Neutrophil (primary cell): ENCODE results near the gene ANGPTL7.
"Not testable (repeated sequence)": the region's sequence is repeated elsewhere in the genome, so short reads cannot be mapped to it uniquely, and the experiment has no call there.

Experiments
- H3K27ac ChIP-seq: fragments of 200-600 bp; sonication (generic); 2 replicates; pipeline ENCODE4 v1.5.1; 2016; ENCODE audit warnings: mild to moderate bottlenecking, moderate library complexity
- H3K27me3 ChIP-seq: fragments of 200-600 bp; sonication (generic); 2 replicates; pipeline ENCODE4 v1.6.0; 2016; ENCODE audit warnings: mild to moderate bottlenecking
- H3K36me3 ChIP-seq: fragments of 200-600 bp; sonication (generic); 2 replicates; pipeline ENCODE4 v1.5.1; 2017
- H3K4me1 ChIP-seq, 2 experiments: fragments of 200-600 bp in 1 of 2; sonication (generic) in 1 of 2; 1 replicate in 1 of 2; 2 replicates in 1 of 2; pipeline versions ENCODE4 v1.5.1 to v1.6.1; 2013 to 2016; ENCODE audit warnings: low read depth in 1 of 2, low read length in 1 of 2, mild to moderate bottlenecking in 1 of 2, moderate library complexity in 1 of 2; ENCODE audit not compliant: control insufficient read depth in 1 of 2, insufficient read depth in 1 of 2
- H3K4me3 ChIP-seq, 2 experiments: fragments of 200-600 bp in 1 of 2; sonication (generic) in 1 of 2; 1 replicate in 1 of 2; 2 replicates in 1 of 2; pipeline ENCODE4 v1.5.1; 2013 to 2016; ENCODE audit warnings: low read depth in 1 of 2, low read length in 1 of 2, mild to moderate bottlenecking in 1 of 2, moderate library complexity in 1 of 2
- H3K9me3 ChIP-seq: fragments of 200-600 bp; sonication (generic); 2 replicates; pipeline ENCODE4 v1.5.1; 2016
- TF ChIP-seq, protein P1 (sequence below): fragments of 200-600 bp; sonication (generic); IDR thresholded peaks from 2 replicates; pipeline ENCODE4 v1.5.1; 2016; ENCODE audit warnings: antibody characterized with exemption

Gene ANGPTL7

DNA sequence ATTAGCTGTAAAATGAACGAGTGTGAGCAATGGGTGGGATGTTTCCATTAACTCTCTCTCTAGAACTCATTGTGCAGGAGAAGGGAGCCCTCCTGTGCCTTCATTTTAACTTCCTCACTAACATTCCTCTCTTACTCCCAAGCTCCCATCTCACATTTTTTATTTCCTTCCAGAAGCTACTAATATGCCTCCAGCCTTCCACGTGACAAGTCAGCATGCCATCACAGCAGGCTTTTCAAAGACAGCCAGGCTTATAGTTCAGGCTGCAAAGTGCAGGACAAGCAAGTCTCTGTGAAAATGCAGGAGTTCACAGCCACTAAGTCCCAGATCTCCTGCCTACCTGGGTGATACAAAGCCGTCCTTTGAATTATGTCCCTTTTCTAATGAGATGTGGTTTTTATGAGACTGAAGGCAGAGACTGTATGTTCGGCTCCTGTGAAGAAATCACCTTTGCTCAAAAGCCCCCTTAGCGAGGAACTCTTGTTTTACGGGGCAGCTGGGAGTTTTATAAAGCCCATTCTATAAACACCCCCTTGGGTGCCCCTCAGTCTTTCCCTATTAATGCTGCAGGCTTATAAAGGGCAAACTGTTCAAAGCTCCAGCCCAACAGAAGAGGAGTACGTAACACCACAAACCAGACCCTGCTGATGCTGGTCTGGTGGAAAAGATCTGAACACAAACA, 14.8 kb upstream of the ANGPTL7 start:
- no peaks in the 10 kb centered on the region for H3K4me1 ChIP-seq

DNA sequence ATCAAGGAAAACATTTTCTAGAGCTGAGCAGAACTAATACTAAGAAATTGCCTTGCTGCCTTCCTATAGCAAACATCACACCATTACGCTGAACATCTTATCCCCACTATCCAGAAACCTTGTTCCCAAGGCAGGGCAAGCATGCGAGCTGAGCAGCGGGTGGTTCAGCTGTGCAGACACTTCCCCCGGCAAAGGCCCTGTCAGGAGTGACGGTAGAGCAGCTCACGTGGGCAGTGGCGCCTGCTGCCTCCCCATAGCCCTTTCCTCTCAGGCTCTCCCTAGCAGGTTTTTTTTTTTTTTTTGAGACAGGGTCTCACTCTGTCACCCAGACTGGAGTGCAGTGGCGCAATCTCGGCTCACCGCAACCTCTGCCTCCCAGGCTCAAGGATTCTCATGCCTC, 13.7 kb upstream of the ANGPTL7 start:
- TF ChIP-seq, protein P1, sequence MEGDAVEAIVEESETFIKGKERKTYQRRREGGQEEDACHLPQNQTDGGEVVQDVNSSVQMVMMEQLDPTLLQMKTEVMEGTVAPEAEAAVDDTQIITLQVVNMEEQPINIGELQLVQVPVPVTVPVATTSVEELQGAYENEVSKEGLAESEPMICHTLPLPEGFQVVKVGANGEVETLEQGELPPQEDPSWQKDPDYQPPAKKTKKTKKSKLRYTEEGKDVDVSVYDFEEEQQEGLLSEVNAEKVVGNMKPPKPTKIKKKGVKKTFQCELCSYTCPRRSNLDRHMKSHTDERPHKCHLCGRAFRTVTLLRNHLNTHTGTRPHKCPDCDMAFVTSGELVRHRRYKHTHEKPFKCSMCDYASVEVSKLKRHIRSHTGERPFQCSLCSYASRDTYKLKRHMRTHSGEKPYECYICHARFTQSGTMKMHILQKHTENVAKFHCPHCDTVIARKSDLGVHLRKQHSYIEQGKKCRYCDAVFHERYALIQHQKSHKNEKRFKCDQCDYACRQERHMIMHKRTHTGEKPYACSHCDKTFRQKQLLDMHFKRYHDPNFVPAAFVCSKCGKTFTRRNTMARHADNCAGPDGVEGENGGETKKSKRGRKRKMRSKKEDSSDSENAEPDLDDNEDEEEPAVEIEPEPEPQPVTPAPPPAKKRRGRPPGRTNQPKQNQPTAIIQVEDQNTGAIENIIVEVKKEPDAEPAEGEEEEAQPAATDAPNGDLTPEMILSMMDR: no peak
- Histone ChIP-seq H3K27me3 (no peaks in the 10 kb centered on the region), H3K36me3 (peaks cover 33% of the 10 kb centered on the region), H3K4me3 (no peak overlapping the region), H3K9me3 (no peaks in the 10 kb centered on the region), H3K27ac (no peak overlapping the region), H3K4me1 (no peaks in the 10 kb centered on the region)

More for the DNA sequence above, 14.8 kb upstream of the ANGPTL7 start:
- no peaks in the 10 kb centered on the region for H3K9me3 ChIP-seq
- H3K4me3 ChIP-seq: no peak overlapping the region
- H3K27me3 ChIP-seq: no peaks in the 10 kb centered on the region
- peaks cover 22% of the 10 kb centered on the region for H3K36me3 ChIP-seq
- H3K27ac ChIP-seq: no peak overlapping the region
- TF ChIP-seq, protein P1: no peak

DNA sequence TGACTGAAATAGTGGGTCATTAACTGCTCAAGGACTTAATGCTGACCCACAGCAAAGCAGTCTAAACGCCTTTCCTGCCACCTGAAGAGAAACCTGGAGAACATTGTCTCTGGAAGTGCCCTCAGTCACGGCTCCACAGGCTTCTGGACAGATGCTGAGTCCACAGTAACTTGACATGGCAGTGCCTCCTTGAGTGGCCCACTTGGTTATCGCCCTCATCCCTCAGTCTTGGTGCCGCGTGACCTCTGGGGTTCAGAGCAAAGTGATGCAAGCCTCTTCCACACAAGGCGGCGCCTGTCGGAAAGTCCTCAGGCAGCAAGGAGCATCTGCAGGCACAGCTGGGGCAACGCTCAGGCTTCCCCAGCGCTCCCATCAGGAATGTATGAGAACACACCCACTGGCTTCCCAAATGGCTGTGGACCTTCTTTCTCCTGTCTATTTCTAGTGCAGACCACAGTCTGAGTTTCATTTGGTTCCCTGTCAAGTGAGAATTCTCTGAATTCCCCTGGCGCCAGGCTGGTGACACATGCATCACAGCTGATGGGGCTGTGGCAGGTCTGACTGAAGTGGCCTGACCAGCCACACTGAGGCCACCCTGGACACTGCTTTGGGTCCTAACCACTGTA, 13.0 kb upstream of the ANGPTL7 start:
- Histone ChIP-seq H3K9me3 (no peaks in the 10 kb centered on the region), H3K27me3 (no peaks in the 10 kb centered on the region), H3K27ac (no peak overlapping the region), H3K4me3 (no peak overlapping the region), H3K4me1 (no peaks in the 10 kb centered on the region), H3K36me3 (peaks cover 38% of the 10 kb centered on the region)
- TF ChIP-seq, protein P1: no peak

DNA sequence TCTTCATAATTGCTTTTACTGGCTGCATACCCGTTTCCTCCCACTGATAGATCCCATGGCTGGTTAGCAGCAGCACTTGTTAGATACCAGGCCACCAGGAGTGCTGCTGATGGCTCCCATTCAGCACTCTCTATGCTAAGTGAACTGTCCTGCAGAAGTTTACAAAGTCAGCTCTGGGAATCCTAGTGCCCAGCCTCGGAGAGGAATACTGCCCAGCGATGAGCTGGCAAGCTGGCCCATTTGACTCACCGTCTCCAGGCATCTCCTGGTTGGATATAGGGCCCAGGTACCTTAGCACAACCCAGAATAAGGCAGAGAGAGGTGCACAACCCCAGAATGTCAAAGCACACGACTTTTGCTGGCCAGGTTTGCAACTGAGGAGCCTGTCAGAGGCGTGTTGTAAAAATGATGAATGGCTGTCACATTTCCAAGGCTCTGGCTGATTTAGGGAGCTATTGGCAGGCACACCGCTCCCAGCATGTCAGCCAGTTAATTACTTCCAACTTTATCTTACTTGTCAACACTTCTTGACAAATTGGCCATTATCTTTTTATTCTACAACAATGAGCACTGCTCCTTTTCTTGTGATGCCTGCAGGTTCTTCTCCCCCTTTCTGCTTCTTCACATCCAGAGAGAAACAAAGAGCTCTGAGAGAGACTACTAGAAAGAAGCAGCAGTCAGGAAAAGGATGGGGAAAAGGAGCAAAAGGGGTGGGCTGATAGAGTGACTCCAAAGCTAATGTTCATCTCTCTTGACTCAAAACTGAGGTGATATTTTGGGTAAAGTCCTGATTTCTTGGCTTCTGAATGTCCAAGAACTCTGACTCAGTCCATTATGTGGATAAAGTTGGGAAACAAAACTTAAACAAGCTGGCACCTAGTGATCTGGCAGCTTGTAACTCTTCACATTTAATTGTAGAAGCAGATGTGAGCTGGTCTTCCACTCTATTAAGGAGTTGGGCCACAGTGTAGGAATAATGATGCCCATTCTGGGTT, 10.8 kb upstream of the ANGPTL7 start:
- Histone ChIP-seq H3K27me3 (no peaks in the 10 kb centered on the region), H3K4me3 (no peak overlapping the region), H3K36me3 (peaks cover 46% of the 10 kb centered on the region), H3K9me3 (no peaks in the 10 kb centered on the region), H3K4me1 (no peaks in the 10 kb centered on the region), H3K27ac (no peak overlapping the region)
- TF ChIP-seq, protein P1: no peak

DNA sequence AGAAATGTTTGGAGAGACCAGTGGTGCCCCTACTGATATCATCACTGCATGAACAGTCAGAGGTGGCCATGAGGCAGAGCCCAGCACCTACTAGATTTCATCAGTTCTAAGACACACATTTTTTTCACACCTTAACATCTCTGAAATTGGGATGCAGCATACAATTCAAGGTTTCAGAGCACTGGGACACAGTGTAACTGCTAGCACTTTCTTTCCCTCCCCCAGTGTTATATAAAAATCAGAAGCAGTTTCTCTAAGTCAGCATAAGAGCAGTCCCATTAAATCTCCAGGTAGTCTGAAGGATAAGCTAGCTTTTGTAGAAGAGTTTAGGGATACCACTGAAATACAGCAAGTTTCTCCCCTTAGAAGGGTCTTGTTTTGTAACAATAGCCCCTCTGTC, 10.0 kb upstream of the ANGPTL7 start:
- Histone ChIP-seq H3K27me3 (no peaks in the 10 kb centered on the region), H3K4me1 (no peaks in the 10 kb centered on the region), H3K27ac (no peak overlapping the region), H3K9me3 (no peaks in the 10 kb centered on the region), H3K36me3 (peaks cover 51% of the 10 kb centered on the region), H3K4me3 (no peak overlapping the region)
- TF ChIP-seq, protein P1: no peak

DNA sequence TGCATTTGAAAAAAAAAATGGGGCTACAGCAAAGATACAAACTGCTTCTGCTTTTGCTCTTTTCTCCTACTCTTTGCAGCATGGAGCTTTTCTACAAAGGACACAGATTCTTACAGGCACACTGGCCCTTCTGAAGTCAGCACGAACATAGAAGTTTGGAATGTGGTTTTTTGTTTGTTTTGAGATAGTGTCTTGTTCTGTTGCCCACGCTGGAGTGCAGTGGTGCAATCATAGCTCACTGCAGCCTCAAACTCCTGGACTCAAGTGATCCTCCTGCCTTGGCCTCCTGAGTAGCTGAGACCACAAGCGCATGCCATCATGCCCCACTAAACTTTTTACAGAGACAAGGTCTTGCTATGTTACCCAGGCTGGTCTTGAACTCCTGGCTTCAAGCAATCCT, 9.4 kb upstream of the ANGPTL7 start:
- not testable (repeated sequence) for H3K9me3 ChIP-seq, H3K4me3 ChIP-seq, H3K4me1 ChIP-seq, H3K27me3 ChIP-seq, H3K27ac ChIP-seq
- peaks cover 56% of the 10 kb centered on the region for H3K36me3 ChIP-seq
